Inferior parietal cortex (tissue), 1 donor: ENCODE measurements around the gene ROCK2.
"Not testable (repeated sequence)": the region's sequence is repeated elsewhere in the genome, so short reads cannot be mapped to it uniquely, and the experiment has no call there.

Experiments
- DNase-seq: peaks from one replicate; pipeline ENCODE4 v3.0.0-alpha.2; 2016; ENCODE audit errors: extremely low spot score

The ROCK2 gene

GRCh38 chr2:11267931-11268330 is 76.5 kb downstream of the ROCK2 start:
- DNase-seq, result no peak

DNA sequence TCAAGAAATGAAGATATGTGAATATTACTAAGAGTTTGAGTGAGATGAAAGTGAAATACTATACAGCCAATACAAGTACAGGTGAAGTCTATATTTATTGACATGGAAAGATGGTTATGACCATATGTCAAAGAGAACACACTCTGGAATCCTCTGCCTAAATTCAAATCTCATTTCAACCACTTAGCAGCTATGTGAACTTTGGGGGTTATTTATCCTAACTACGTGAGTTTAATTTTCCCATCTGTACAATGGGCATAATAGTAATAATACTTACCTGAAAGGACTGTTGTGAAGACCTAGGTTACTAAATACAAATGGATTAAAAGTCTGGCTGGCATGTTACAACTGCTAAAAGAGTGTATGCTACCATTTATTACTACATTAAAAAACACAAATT is 79.6 kb downstream of the ROCK2 start:
- DNase-seq, result no peak

GRCh38 chr2:11264007-11264406 is 80.4 kb downstream of the ROCK2 start:
- DNase-seq, result no peak

DNA sequence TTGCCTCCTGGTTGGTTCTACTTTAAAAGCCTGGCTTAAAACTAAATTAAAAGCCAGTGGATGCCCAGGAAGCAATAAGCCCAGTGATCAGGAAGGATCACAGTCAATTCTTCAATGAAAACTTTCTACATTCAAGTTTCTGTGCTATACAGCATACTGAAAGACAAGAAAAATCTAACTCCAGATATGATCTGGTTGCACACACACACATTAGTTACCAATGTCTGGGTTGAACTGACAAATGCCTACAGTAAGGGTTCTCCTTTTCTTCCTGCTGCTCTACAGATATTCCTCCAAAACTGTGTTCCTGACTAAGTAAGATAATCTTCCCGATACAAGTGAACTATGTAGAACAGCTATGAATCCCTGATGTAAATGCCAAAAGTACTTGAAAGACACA is 81.3 kb downstream of the ROCK2 start:
- no peak for DNase-seq

DNA sequence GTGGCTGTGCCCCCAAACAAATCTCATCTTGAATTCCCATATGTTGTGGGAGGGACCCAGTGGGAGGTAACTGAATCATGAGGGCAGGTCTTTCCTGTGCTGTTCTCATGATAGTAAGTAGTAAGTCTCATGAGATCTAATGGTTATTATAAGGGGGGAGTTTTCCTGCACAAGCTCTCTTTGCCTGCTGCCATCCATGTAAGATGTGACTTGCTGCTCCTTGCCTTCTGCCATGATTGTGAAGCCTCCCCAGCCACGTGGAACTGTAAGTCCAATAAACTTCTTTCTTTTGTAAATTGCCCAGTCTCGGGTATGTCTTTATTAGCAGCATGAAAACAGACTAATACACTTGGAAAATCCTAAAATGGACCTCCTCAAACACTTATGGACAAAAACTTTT is 82.0 kb downstream of the ROCK2 start:
- DNase-seq, result not testable (repeated sequence)

GRCh38 chr2:11261564-11261963 is 82.9 kb downstream of the ROCK2 start:
- not testable (repeated sequence) for DNase-seq

GRCh38 chr2:11260979-11261378 is 83.5 kb downstream of the ROCK2 start:
- DNase-seq, result no peak

GRCh38 chr2:11257964-11258363 is 86.5 kb downstream of the ROCK2 start:
- no peak for DNase-seq

DNA sequence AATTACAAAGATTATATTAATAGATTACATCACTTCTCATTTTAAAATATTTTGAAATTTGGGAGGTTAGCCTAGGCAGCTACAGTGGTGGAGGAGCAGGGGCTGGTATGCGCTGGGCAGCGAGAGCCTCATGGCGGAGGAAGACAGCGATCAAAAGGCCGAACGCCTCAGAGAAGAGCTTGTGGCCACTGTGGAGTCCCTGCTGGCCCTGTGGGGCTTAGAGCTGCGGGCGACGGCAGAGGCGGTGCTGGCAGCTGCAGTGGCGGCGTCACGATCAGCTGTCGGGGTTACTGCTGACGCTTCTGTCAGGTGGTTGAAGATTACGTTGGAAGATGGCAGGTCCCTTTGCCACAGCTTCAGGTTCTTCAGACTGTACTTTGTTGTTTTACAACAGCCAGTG is 87.4 kb downstream of the ROCK2 start:
- no peak for DNase-seq

DNA sequence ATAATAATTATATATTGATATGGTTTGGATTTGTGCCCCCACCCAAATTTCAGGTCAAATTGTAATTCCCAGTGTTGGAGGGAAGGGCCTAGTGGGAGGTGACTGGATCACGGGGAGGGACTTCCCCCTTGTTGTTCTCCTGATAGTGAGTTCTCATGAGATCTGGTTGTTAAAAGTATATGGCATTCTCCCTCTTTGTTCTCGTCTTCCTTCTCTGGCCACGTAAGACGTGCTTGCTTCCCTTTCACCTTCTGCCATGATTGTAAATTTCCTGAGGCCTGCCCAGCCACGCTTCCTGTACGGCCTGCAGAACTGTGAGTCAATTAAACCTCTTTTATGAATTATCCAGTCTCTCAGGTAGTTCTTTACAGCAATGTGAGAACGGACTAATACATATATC is 88.3 kb downstream of the ROCK2 start:
- DNase-seq, result no peak

DNA sequence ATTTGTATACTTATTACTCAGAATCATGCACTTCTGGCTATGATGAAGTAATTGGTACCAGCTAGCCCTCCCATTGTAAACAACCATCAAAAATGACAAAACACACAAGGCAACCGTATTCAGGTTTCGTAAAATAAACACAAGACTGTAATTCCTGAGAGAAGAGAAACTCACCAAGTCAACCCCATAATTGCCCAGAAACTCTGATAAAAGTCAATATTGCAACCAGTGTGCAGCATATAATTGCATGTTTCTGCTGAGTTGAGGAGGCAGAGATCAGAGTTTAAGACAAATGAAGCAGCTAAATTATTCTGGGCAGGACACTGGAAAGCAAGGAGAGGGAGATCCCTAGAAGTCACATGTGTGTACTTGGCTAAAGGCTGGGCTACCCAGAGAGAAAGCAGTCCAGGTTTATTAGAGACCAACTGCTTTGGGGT is 90.3 kb downstream of the ROCK2 start:
- no peak for DNase-seq

DNA sequence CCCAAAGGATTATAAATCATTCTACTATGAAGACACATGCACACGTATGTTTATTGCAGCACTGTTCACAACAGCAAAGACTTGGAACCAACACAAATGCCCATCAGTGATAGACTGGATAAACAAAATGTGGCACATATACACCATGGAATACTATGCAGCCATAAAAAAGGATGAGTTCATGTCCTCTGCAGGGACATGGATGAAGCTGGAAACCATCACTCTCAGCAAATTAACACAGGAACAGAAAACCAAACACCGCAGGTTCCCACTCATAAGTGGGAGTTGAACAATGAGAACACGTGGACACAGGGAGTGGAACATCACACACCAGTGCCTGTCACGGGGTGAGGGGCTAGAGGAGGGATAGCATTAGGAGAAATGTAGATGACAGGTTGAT is 92.0 kb downstream of the ROCK2 start:
- DNase-seq, result not testable (repeated sequence)

- no peak for DNase-seq
Observed at GRCh38 chr2:11250400-11251196, 93.8 kb downstream of the ROCK2 start.

DNA sequence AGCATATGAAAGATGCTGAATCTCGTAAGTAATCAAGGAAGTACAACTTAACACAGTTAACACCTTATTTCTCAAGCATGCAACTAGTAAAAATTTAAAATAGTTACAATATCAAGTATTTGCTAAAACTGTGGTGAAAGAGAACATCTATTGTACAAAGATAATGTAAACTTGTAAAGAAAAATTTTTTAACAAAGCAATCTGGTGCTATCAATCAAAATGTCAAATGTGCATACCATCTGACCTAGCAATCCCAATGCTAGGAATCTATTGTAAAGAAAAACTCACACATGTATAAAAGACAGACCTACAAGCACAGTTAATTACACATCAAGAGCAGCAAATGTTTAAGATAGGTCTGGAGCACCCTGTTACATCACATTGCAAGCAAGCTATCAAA is 99.1 kb downstream of the ROCK2 start:
- DNase-seq, result no peak

- no peak for DNase-seq
Observed at GRCh38 chr2:11244091-11244826, 100.2 kb downstream of the ROCK2 start.

DNA sequence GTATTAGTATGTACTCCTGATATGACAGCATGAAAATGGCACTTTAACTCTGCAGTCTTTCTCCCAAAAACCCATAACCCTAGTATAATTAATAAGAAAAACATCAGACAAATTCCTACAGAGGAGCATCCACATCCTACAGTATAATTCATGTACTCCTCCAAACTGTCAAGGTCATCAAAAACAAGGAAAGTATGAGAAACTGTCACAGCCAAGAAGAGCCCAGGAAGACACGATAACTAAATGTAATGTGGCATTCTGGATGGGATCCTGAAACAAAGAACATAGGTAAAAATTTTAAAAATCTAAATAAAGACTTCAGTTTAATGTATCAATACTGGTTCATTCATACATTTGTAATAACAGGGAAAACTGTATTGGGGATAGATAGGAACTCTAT is 100.9 kb downstream of the ROCK2 start:
- no peak for DNase-seq

DNA sequence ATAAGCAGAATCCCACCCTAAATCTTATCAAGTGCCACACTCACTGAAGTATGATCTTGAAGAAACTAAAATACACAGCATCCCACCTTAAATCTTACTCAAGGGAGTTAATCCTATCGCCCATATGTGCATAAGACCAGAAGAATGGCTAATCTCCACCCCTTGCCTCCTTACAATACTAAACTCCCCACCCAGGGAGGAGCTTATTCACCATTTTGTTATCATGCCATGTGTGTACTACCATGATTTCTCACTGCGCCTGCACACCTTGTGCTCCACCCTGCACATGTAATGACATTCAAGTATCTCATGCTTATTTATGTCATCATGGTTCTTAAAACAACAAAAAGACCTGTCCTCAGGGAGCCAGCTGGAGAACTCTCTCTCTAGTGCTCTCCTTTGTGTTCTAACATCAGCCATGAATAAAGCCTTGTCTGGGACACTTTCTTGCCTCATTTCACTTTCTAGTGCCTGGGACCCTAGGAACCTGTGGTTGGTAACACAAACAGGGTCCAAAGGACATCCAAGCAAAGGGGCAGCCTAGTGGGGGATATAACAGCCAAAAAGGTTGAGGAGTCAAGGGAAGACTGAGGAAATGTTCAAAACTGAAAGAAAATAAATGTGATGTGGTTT is 101.8 kb downstream of the ROCK2 start:
- no peak for DNase-seq

- DNase-seq, result no peak
Observed at GRCh38 chr2:11241412-11242203, 102.8 kb downstream of the ROCK2 start.

DNA sequence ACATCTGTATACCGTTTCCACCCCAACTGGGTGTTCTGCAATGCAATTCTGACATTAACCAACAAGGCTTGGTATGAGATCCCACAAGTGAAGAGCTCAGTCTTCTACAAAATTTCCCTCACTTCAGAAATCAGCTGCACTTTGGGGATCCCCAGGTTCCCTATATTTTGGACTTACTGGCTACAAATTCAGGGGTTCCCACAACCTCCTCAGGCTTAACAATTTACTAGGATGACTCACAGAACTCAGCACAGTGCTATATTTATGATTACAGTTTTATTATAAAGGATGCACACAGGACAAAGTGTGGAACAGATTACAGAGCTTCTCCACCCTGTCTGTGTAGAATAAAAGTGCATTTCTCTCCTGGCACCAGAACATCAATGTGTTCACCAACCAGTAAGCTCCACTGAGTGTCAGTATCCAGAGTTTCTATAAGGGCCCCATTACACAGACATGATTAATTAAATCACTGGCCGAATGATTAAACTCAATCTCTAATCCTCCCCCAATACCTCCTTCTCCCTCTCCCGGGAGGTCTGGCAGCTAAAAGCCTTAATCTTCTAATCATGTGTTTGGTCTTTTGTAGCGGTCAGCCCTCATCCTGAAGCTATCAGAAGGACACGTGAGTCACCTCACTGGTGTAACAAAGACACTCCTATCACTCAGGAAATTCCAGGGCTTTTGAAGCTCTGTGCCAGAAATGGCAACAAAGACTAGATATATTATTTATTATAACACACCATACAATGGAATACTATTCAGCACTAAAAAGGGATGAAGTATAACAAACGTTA is 104.6 kb downstream of the ROCK2 start:
- no peak for DNase-seq

- DNase-seq, result no peak
Observed at GRCh38 chr2:11239147-11239546, 105.3 kb downstream of the ROCK2 start.

- no peak for DNase-seq
Observed at GRCh38 chr2:11237122-11237521, 107.3 kb downstream of the ROCK2 start.
